Activated CD4-positive, alpha-beta T cell treated with anti-CD3 and anti-CD28 coated beads for 1 hour (primary cell): ENCODE measurements around the gene LGI2.
"Not testable (repeated sequence)": the region's sequence is repeated elsewhere in the genome, so short reads cannot be mapped to it uniquely, and the experiment has no call there.

ENCODE experiments used
- DNase-seq: peaks from one replicate; pipeline ENCODE4 v3.0.0-alpha.2; 2020

Gene LGI2

GRCh38 chr4:25050370-25051078 lies 19.8 kb upstream of the LGI2 start:
- DNase-seq, result no peak

- DNase-seq, result no peak
Observed at GRCh38 chr4:25043548-25043947, 12.8 kb upstream of the LGI2 start.

GRCh38 chr4:25033526-25033925 lies 2.8 kb upstream of the LGI2 start:
- no peak for DNase-seq

GRCh38 chr4:25032126-25032525 lies 1.4 kb upstream of the LGI2 start:
- DNase-seq, result no peak

GRCh38 chr4:25031077-25031621 lies 403 bp upstream of the LGI2 start:
- no peak for DNase-seq

GRCh38 chr4:25029479-25030276 lies 1.1 kb downstream of the LGI2 start:
- no peak for DNase-seq

GRCh38 chr4:25028851-25029250 lies 1.9 kb downstream of the LGI2 start:
- no peak for DNase-seq

- no peak for DNase-seq
Observed at GRCh38 chr4:25022766-25023165, 8.0 kb downstream of the LGI2 start.

GRCh38 chr4:25021216-25021615 lies 9.5 kb downstream of the LGI2 start:
- DNase-seq, result no peak

GRCh38 chr4:25020236-25020635 lies 10.5 kb downstream of the LGI2 start:
- no peak for DNase-seq

- DNase-seq, result no peak
Observed at GRCh38 chr4:25019501-25019900, 11.2 kb downstream of the LGI2 start.

- no peak for DNase-seq
Observed at GRCh38 chr4:25015012-25015411, 15.7 kb downstream of the LGI2 start.

- not testable (repeated sequence) for DNase-seq
Observed at GRCh38 chr4:25014662-25014983, 16.1 kb downstream of the LGI2 start.

- no peak for DNase-seq
Observed at GRCh38 chr4:25013756-25014661, 16.7 kb downstream of the LGI2 start.

- no peak for DNase-seq
Observed at GRCh38 chr4:25012655-25013054, 18.1 kb downstream of the LGI2 start.

- no peak for DNase-seq
Observed at GRCh38 chr4:25011135-25011866, 19.4 kb downstream of the LGI2 start.

- DNase-seq, result no peak
Observed at GRCh38 chr4:25007598-25007997, 23.1 kb downstream of the LGI2 start.

GRCh38 chr4:25002681-25003080 lies 28.1 kb downstream of the LGI2 start:
- DNase-seq, result no peak

GRCh38 chr4:25001509-25001908 lies 29.2 kb downstream of the LGI2 start:
- no peak for DNase-seq

- DNase-seq, result no peak
Observed at GRCh38 chr4:25000639-25001038, 30.1 kb downstream of the LGI2 start.

- DNase-seq, result no peak
Observed at GRCh38 chr4:24999392-25000089, 31.2 kb downstream of the LGI2 start.
